Mucosa of descending colon (tissue), 3 donors: ENCODE results near the gene AP2A2. TPM values are rescaled to one million over a fixed set of nuclear protein-coding genes. Genes with fewer than 3 reads are reported as not detected.

Source experiments
- ATAC-seq: fragments of 200-7000 bp; cut with Tn5 transposase; one replicate; pipeline ENCODE4 v1.9.1; 2020; ENCODE audit warnings: mild to moderate bottlenecking, moderate library complexity
- DNase-seq, 3 donors: peaks; one replicate each; pipeline ENCODE4 v3.0.0-alpha.2; 2020
- H3K36me3 ChIP-seq: fragments of 200-600 bp; one replicate; pipeline ENCODE4 v1.8.0; 2021; ENCODE audit warnings: low read depth, mild to moderate bottlenecking
- H3K4me1 ChIP-seq: fragments of 200-600 bp; one replicate; pipeline ENCODE4 v1.8.0; 2021; ENCODE audit warnings: low read depth, mild to moderate bottlenecking
- H3K4me3 ChIP-seq: fragments of 200-600 bp; one replicate; pipeline ENCODE4 v1.8.0; 2021; ENCODE audit warnings: mild to moderate bottlenecking
- H3K9me3 ChIP-seq: fragments of 200-600 bp; one replicate; pipeline ENCODE4 v1.8.0; 2021; ENCODE audit warnings: mild to moderate bottlenecking
- intact Hi-C, 2 donors: fragments of 100-400 bp; cut with DNase I in 1 of 2; cut with micrococcal nuclease in 1 of 2; formaldehyde crosslinking; loops; one replicate each; pipeline versions ENCODE4 v1.11.0 to v1.11.1; 2022; cut with DNase I, micrococcal nuclease
- total RNA-seq, 3 donors: library from RNA; stranded (reverse); fragmentation: NEBNext Ultra II Directional in 2 of 3; extraction: Animal tissue kit (Norgen Biotek cat#: 25700) in 2 of 3; gene quantifications; one replicate each; pipeline versions ENCODE4 v1.2.1 to v1.2.4, GENCODE V29; 2021 to 2023
- TF ChIP-seq, protein P1 (sequence below): fragments of 200-600 bp; IDR thresholded peaks from one replicate; pipeline ENCODE4 v1.8.0; 2022; ENCODE audit warnings: antibody characterized with exemption, mild to moderate bottlenecking
- donor health status: DM: no; HTN: no; CAD: no; lungs with moderate emphysema.
- donor health status: DM: no; HTN: no; CAD: no.
- donor health status: DM: no; HTN: yes; CAD: no.

Gene AP2A2
- total RNA-seq, 3 donors from 2014 or later = 68.8 to 105 (median 99.5) TPM

DNA sequence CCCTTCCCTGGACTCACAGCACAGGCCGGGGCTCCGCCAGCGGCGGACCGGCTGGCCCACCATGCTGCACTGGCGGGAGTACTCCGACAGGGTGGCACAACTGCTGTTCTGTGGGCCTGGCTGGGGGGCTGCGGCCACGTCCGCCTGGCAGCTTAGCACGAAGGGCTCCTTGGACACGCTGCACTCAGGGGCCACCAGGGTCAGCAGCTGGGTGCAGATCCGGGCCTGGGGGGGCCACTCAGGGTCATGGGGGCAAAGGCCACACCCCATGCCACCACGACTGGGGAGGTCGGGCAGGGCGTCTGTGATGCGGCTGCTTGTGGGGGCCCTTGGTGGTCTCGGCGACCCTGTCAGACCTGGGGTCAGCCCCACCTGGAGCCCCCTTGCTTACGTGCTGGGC, 104.9 kb downstream of the AP2A2 start:
- Histone ChIP-seq H3K36me3 (no peaks in the 10 kb centered on the region), H3K4me3 (no peak overlapping the region), H3K9me3 (no peaks in the 10 kb centered on the region), H3K4me1 (no peaks in the 10 kb centered on the region)
- DNase-seq (no peak), ATAC-seq (no peak)
- TF ChIP-seq, protein P1, sequence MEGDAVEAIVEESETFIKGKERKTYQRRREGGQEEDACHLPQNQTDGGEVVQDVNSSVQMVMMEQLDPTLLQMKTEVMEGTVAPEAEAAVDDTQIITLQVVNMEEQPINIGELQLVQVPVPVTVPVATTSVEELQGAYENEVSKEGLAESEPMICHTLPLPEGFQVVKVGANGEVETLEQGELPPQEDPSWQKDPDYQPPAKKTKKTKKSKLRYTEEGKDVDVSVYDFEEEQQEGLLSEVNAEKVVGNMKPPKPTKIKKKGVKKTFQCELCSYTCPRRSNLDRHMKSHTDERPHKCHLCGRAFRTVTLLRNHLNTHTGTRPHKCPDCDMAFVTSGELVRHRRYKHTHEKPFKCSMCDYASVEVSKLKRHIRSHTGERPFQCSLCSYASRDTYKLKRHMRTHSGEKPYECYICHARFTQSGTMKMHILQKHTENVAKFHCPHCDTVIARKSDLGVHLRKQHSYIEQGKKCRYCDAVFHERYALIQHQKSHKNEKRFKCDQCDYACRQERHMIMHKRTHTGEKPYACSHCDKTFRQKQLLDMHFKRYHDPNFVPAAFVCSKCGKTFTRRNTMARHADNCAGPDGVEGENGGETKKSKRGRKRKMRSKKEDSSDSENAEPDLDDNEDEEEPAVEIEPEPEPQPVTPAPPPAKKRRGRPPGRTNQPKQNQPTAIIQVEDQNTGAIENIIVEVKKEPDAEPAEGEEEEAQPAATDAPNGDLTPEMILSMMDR = no peak
- intact Hi-C loops = no loop called here

DNA sequence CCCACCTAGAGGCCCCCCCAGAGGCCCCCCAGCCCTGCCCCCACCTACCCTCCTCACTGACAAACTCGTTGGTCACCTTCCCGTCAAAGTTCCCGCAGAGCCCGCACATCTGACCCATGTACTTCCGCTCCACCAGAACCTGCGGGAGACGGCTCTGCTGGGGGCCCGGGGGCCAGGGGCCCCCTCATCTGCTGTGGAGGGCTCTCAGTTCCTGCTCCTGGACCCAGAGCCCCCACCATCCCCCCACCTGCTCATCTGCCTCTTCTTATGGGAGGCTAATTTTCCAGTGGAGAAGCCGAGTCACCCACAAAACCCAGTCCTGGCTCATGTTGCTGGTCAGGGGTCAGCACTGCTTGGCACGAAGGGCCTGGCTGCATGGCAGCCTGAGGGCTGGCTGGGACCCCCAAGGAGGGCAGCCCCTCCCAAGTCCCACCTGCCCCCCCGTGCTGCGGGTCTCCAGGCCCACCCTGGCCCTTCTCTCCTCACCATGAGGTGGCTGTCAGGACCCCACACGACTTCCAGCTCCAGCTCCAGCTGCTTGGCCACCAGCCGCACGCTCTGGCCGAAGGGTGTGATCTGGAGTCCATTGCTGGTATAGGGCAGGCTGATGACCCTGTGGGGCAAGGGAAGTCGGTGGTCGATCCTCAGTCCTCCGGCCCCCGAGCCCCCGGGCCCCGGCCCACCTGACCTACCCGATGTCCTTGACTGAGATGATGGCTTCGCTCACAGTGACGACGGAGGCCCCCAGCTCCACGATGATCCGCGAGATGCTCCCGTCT, 105.6 kb downstream of the AP2A2 start:
- no peak for ATAC-seq
- H3K36me3 ChIP-seq = no peaks in the 10 kb centered on the region
- no peaks in the 10 kb centered on the region for H3K4me1 ChIP-seq
- intact Hi-C loops = no loop called here
- H3K4me3 ChIP-seq = no peak overlapping the region
- TF ChIP-seq, protein P1 = no peak
- no peaks in the 10 kb centered on the region for H3K9me3 ChIP-seq
- no peak for DNase-seq

DNA sequence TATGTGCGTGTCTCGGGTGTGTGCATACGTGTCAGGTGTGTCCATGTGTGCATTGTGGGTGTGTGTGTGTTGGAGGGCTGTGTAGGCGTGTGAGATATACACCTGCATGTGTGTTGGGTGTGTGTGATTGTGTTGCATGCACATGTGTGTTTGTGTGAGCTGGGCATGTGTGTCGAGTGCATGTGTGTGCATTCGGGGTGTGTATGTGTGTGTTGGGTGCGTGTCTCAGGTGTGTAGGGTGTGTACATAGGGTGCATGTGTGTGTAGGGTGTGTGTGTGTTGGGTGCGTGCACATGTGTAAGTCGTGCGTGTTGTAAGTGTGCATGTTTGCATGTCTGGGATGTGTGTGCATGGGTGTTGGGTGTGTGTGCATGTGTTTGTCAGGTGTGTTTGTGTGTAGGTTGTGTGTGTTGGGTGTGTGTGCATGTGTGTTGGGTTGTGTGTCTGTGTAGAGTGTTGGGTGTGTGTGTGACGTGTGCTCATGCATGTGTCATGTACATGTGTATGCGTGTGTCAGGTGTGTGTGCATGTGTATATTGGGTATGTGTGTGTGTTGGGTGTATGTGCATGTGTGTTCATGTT, 106.7 kb downstream of the AP2A2 start:
- Histone ChIP-seq H3K9me3 (no peaks in the 10 kb centered on the region), H3K4me1 (no peaks in the 10 kb centered on the region), H3K4me3 (no peak overlapping the region), H3K36me3 (no peaks in the 10 kb centered on the region)
- intact Hi-C loops = no loop called here
- DNase-seq (no peak), ATAC-seq (no peak)
- TF ChIP-seq, protein P1 = no peak

DNA sequence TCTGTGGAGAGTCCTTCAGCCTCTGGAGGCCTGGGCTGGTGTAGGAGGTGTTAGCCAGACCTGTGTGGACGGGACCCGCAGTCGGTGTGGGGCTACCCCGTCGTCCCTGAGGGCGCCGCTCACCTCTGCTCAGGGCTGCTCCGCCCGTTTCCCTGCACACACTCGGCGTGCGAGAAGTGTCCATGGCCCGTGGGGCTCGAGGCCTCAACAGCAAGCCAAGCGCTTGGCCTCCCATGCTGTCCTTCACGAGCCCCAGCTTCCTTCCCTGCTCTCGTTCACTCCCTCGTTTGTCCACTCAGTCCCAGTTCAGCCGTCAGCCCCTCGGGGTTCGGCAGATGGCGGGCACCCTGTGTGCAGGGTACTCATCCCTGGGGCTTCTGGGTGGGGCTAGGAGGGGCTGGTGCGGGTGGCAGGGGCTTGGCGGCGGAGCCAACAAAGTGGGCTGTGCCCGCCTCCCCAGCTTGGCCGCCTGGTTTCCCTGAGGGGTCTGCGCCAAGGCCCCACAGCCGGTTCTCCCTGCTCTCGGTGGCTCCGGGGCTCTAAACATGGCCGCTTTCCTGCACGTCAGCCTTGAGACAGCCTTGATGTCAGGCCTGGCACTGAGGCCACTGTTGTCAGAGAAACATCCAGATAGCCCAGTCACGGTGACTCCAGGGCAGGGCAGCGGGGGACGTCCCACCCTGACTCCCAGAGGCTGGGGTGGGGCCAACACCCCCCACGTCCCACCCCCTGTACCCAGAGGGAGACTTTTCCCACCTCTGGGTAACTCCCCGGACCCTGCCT, 107.5 kb downstream of the AP2A2 start:
- no peak for DNase-seq
- TF ChIP-seq, protein P1 = no peak
- Histone ChIP-seq H3K4me1 (no peaks in the 10 kb centered on the region), H3K4me3 (no peak overlapping the region), H3K9me3 (no peaks in the 10 kb centered on the region), H3K36me3 (no peaks in the 10 kb centered on the region)
- ATAC-seq = no peak
- intact Hi-C loops = no loop called here

DNA sequence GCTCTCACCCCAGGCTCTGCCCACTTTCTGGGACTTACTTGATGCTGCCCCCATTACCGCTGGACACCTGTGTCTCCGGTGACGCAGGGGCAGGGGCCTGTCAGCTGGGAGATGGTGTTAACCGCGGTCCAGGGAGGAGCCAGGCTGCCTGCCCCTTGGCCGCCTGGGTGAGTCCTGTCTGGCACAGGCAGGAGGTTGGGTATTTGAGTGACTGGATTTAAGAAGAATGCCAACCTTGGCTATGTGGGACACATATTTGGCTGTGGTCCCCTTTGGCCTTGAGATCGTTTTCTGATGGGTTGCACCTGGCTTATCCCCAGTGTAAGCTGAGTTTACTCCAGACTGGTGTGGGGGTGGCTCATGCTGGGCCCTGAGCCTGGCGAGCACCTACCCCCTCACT, 108.3 kb downstream of the AP2A2 start:
- Histone ChIP-seq H3K36me3 (no peaks in the 10 kb centered on the region), H3K9me3 (no peaks in the 10 kb centered on the region), H3K4me3 (no peak overlapping the region), H3K4me1 (no peaks in the 10 kb centered on the region)
- TF ChIP-seq, protein P1 = no peak
- intact Hi-C loops = no loop called here
- ATAC-seq (no peak), DNase-seq (no peak)
